CD4-positive, alpha-beta T cell treated with Interleukin-10 for 1 hour (primary cell): ENCODE measurements around the gene BEAN1.

ENCODE experiments used
- DNase-seq: peaks from one replicate; pipeline ENCODE4 v3.0.0-alpha.2; 2020

BEAN1 gene

DNA sequence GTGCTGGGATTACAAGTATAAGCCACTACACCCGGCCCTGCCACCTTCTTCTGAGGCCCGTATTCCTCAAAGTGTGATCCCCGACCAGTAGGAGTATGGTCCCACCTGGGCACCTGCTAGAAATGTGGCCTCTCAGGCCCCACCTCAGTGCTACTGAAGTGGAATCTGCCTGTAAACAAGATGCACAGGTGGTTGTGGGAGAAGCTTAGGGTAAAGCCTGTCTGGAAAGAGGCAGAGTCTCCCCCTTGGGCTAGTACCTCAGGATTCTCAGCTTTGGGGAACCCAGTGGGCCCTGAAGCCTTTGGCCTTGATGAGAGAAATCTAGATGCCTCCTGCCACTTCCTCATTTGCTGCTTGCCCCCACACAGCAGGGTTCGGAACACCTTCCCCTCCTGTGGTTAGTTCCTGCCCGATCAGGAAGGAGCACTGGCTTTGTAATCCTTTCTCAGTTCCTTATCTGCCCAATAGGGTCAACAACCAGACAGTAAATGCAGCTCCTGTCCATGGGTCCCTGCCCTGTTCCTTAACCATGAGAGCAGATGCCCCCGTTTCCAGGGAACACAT is 97.6 kb downstream of the BEAN1 start:
- peak; percentile 46 for DNase-seq

DNA sequence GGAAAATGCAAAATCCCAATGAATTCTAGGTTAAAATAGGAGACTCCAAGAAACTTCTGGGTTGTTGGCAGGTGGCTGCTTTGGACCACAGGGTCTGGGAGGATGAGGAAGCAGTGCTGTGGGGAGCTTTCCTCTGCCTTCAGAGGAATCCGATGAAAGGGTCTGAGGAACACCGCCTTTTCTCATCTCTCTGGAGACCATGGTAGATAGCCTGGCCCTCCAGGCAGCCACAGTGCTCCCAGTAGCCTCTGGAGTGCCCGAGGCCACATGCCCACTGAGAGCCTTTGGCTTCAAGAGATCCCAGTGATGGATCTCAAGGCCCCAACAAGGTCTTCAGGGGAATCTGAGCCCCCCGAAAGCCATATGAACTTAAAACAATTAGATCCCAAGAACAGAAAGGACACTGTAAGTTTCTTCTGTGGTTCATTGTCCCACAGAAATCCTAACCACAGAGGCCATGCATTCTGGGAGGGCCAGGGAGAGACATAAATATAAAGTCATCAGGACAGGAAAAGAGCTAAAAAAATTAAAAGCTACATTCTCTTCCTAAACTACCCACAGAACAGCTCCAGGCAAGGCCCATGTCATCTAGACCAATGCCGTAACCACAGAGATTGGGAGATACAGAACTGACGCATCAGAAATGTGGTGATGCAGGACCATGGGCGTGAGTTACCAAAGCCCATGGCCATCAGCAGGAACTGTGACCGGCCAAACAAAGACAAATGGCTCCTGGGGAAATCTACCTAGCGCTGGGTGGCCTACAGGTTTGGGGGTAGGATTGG is 98.5 kb downstream of the BEAN1 start:
- DNase-seq: no peak

DNA sequence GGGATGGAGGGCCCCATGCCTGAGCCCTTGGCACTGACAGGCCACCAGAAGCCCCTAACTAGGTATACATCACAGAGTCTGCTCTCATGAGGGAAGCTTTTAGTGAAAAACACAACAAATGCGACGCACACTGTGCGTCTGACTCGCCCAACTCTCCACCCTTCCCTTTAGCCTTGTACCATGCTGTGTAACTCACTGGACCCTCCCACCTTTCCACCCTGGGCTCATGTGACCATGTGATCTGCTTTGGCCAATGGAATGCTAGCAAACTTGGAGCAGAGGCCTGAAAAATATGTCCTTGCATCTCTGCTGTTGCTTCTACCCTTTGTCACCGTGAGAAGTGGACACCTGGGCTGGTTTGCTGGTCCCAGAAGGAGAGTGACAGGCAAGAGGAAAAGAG is 101.2 kb downstream of the BEAN1 start:
- no peak for DNase-seq

DNA sequence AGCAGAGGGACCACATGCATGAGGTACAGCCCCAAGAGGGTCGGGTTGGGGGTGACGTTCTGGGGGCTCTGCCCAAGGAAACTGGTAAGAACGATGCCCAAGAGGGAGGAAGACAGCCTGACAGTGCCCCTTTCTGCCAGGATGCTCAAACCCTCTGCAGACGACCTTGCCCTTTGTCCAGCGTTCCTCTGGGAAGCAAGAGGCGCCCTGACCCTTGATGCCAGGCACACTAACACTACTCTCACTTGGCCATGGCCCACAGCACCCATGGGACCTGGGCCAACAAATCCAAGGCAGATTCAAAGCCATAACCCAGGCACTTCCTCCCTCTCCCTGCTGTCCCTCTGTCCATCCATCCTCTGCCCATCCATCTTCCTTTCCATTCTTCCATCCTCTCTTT is 102.4 kb downstream of the BEAN1 start:
- no peak for DNase-seq
